HG03521 (cell line): ENCODE data around the gene ZG16B.

Experiments used
- ATAC-seq: cut with Tn5 transposase; IDR thresholded peaks from one replicate; pipeline ENCODE4 v1.9.1; 2021; ENCODE audit warnings: mild to moderate bottlenecking, moderate library complexity; ENCODE audit not compliant: unreplicated experiment

The ZG16B gene

DNA sequence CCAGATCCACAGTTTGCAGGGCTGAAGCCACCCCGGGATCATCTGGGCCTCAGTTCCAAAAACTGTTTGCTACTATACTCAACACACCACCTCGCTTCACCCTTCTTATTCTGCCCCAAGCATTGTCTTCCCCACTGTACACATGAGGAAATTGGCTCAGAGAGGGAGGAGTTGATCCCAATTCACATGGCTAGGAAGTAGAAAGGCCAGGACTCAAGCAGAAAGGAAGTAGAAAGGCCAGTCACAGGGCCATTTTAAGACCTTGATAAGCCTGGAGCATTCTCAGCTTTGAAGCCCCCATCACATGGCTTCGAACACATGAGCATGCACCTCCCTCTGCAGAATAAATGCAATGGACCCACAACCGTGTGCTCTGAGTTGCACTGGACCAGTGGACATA is 35.5 kb downstream of the ZG16B start:
- no peak for ATAC-seq

GRCh38 chr16:2866431-2866830 is 36.3 kb downstream of the ZG16B start:
- ATAC-seq: no peak

DNA sequence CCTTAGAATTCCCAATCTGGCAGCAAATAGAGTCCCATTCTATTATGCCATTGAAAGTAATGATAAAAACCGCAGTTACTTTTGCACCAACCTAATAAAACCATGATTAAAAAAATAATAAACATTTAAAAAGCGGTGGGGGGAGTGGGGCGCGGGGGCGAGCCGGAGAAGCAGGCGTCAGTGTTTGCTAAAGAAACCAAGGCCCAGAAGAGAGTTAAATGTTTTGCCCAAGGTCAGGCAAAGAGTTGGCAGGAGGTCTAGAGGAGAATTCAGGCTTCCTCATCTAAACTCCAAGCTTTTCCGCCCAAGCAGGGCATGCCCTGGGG is 37.5 kb downstream of the ZG16B start:
- ATAC-seq: no peak

- peak; percentile 82 for ATAC-seq
Observed at GRCh38 chr16:2867987-2868789, 38.1 kb downstream of the ZG16B start.

DNA sequence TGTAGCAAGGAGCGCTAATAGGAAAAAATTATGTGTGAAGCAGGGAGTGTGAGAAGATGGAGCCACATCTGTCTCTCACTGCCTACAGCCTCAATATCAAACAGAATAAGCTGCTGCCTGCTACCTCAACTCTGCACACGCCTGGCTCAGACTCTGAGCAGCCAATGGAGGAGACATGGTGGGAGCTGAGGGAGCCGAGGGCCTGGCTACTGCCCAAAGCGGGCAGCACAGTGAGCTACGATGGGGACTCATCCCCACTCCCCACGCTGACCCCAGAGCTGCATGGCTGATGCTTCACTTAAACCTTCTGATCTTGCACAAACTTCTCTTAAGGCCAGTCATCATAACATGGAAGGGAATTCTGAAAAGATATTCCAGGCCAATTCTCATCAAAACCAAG is 41.8 kb downstream of the ZG16B start:
- no peak for ATAC-seq

DNA sequence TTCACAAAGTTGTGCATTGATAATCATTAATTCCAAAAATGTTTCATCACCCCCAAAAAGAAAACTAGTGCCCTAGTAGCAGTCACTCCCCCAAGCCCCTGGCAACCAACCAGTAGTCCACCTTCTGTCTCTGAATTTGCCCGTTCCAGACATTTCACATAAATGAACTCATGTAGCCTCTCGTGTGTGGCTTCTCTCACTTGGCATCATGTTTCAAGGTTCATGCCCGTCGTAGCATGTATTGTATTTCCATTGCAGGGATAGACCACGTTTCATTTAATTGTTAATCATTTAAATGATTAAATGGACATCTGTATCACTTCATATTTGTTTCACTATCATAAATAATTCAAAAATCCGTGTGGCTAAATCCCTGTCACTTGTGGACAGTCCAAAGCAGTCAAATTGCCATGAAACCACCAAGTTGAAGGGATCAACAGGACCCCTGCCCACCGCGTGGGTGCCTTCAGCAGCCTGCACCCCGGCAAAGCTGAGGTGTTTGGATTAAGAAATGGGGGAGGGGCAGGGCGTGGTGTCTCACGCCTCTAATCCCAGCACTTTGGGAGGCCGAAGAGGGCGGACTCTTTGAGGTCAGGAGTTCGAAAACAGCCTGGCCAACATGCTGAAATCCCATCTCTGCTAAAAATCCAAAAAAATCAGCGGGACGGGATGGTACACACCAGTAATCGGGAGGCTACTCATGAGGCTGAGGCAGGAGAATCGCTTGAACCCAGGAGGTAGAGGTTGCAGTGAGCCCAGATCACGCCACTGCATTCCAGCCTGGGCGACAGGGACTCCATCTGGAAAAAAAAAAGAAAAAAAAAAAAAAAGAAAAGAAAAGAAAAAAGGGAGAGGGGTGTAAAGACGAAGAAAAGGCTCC is 44.2 kb downstream of the ZG16B start:
- no peak for ATAC-seq

DNA sequence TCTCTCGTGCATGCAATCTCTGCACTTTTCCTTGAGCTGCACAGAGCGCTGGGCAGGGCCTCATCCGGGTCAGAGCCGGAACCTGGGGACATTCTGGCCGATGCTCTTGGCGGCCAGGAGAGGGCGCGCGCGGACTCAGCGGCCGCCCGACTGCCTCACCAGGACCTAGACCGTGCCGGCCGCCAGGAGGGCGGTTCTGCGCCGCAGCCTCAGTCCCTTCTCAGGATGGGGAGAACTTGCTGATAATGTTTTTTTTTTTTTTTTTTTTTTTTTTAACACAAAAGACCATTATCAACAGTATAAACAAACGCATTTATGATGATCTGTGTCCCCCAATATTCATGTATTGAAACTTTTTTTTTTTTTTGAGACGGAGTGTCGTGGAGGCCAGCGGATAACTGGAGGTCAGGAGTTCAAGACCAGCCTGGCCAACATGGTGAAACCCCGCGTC is 44.8 kb downstream of the ZG16B start:
- ATAC-seq: peak; percentile 73

DNA sequence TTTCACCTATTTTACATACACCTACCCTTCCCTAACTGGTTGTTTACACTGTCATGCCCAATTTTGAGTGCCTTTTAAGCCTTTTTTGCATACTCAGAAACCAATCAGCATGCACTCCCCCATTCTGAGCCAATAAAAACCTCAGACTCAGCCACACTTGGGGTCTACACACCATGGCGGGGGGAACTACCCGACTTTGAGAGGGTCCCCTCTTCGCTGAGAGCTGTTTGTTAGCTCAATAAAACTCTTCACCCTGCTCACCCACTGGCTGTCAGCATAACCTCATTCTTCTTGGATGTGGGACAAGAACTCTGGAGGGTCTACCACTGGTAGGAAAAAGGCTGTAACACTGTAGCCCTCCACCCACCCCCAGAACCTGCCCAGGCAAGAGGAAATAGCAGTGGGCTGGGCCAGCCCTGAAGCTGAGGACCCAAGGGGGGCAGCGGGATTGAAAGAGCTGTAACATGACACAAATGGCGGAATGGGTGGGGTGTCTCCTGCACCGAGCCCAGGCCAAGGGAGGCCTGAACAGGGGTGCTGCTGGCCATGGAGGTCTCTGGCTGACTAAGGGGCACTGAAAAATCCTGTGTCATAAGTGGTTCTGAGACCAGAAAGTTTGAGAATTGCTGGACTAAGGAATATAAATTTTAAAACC is 49.9 kb downstream of the ZG16B start:
- ATAC-seq: no peak
